ENCODE results near the gene CD40LG.

Gene CD40LG

DNA sequence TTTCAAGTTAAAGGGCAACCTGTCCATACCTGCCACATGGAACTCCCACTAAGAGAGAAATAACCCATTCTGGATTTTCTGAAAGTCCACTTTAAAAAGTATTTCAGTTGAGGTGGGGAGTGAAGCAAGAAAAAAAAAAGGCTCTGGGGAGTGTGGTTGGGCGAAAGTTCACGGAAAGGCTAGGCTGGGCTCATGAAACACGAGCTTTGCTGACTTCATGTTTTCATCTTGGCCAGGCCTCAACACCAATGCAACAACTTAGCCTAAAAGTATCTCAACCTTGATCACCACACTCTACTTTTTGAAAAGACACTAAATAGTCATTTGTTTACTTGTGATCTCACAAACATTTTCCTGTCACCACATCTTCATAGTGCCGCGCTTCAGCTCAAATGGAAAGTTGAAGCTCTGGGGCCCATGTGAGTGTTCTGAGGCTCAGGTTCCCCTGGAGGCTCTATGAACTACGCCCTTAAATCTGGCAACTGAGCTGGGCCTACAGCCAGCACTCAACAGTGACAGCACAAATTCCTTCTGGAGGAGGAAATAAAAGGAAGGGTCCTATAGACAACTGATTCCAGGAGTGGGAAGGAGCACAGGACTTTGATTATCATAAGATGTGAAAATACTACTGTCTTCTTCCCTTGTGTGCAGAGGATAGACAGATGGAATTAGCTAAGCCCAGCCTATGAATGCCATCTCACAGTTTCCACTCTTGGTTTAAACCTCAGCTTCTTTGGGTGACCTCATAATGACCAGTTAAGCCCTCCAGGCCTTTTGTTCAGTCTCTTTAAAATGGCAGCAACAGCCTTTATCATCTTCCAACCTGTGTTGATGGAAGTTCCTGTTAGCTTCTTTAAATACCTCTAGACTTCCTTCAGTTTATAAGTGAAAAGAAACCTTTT lies 5.1 kb downstream of the CD40LG start:
- no peak for DNase-seq (ENCODE audit: low read depth)

DNA sequence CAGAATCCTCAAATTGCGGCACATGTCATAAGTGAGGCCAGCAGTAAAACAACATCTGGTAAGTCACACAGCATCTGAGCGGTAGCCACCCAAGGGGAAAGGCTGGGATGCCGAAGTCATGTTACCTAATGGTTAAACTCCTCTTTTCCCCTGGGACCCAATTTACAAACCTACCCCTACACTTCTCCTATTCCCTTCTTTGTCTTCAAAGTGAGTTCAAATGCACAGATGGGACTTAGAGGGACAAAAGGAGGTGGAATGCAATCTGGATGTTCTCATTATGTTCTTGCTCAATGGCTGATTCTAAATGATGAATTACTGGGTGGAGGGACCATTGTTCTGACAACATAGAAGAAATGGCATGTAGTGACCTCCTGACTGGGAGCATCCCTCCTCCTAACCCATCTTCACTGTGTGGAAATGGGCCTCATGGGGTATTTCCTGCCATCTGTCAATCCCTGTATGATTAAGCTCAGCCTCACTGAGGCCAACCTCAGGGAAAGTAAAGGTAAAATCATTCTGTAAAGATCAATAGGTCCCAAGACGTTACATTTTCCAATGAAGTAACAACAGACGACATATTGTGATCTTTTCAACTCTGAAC lies 8.5 kb downstream of the CD40LG start:
- DNase-seq (ENCODE audit: low read depth): no peak

DNA sequence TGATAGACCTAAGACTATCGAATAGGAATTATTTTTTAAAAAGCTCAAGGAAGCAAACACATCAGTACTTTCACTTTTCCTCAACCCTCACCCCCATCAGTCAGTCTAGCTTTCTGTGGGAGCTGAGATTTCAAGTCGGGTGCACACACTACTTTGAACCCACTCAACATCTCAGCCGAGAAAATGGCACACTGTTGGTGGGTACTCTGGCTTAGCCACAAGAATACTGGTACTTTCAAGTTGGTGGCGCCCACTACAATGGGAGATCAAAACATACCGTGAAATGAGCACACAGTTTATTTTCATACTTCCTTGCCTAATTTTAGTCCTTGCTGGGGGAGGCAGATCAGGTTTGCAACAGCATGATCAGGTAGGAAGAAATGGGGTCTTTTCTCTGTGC lies 10.2 kb downstream of the CD40LG start:
- no peak for DNase-seq (ENCODE audit: low read depth)

DNA sequence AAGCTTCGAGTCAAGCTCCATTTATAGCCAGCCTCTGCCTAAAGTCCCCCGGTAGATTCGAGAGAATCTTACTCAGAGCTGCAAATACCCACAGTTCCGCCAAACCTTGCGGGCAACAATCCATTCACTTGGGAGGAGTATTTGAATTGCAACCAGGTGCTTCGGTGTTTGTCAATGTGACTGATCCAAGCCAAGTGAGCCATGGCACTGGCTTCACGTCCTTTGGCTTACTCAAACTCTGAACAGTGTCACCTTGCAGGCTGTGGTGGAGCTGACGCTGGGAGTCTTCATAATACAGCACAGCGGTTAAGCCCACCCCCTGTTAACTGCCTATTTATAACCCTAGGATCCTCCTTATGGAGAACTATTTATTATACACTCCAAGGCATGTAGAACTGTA lies 11.2 kb downstream of the CD40LG start:
- no peak for DNase-seq (ENCODE audit: low read depth)

DNA sequence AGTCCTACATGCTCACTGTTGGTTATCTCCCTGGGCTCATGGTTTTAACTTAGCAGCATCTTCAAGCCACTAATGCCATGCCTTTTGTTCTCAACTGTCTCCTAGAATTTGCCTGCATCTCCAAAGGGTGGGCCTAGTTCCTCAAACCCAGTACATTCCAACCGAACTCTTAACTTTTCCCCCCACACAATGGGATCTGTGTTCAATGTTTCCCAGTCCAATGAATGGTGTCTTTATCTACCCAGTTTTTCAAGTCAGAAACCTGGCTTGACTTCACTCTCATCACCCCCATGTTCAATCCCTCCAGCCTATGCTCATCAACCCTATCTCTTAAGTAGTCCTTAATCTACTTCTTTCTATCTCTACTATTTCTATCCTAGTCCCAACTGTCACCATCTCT lies 12.9 kb downstream of the CD40LG start:
- DNase-seq (ENCODE audit: low read depth): no peak

DNA sequence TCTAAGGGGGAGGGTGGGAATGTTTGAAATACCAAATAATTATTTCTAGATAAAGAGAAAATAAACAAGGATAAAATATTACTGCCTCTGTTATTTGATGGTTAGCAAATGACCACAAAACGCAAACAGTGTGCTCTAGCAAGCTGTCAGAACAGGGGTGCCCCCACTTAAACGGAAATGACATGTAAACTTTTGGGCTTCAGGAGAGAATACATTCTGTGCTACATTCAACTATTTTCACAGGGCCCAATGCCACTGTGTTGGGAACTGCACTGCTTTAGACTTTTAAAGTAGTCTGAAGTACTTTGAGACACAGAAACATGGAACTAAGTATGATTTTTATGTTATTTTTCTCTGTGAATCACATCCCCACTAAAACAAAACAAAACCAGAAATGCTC lies 14.1 kb downstream of the CD40LG start:
- no peak for DNase-seq (ENCODE audit: low read depth)

DNA sequence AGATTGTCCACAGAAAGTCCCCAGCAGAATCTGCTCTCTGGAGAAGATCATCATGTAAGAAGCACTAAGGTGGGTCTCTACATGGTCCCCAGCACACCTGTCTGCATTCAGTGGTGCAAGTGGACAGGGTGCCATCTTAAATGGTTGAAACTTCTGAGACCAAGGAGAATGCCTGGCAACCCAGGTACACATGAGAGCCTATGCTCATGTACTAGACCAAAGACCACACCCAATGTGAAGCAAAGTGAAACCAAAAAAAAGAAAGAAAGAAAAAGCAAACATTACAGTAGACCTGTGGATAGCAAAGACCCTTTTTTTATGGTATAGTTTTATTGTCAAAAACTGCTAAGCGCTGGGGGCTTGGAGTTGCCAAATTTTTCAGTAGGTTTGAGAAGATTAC lies 15.0 kb downstream of the CD40LG start:
- DNase-seq (ENCODE audit: low read depth): no peak

DNA sequence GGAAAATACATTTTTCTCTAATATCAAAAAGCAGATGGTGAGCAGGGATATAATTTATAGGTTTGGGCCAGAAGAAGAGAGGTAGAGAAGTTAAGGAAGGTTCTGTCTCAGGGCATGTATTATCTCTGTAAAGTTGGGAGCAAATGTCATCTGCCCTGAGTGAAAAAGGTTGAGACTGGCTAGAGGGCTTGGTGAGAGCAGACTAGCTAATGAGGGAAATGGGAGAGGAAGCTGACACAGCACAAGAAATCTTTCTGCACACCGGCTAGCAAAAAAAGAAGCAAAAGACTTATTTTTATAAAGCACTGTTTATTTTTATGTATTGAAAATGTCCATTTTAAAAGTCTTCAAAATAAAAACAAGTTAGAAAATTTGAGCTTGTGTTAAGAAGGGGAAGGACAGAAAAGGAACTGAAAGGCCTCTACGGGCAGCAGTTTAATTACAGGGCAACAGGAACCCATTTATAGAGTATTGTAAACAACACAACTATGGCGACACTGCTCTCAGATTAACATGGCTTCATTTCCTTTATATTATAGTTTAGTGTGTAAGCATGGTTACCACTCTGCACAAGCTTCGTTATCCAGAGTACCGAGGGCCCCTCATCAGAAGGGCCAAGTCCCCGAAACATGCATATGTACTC lies 17.4 kb downstream of the CD40LG start:
- no peak for DNase-seq (ENCODE audit: low read depth)

DNA sequence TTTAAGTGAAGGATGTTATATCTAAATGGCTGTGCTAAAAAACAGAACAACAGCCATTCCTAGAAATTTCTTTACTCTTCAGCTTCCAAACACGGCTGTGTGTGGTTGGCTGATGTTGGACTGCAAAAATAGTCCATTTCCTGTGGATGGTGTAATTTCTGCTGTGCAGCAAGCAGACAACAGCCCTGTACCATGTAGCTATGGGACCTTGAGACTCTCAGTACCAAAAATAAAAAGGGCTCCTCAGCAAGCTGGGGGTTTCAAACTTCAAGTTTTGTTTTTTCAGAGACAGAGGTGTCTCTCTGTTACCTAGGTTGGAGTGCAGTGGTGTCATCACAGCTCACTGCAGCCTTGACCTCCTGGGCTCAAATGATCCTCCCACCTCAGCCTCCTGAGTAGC lies 18.1 kb downstream of the CD40LG start:
- DNase-seq (ENCODE audit: low read depth): no peak

DNA sequence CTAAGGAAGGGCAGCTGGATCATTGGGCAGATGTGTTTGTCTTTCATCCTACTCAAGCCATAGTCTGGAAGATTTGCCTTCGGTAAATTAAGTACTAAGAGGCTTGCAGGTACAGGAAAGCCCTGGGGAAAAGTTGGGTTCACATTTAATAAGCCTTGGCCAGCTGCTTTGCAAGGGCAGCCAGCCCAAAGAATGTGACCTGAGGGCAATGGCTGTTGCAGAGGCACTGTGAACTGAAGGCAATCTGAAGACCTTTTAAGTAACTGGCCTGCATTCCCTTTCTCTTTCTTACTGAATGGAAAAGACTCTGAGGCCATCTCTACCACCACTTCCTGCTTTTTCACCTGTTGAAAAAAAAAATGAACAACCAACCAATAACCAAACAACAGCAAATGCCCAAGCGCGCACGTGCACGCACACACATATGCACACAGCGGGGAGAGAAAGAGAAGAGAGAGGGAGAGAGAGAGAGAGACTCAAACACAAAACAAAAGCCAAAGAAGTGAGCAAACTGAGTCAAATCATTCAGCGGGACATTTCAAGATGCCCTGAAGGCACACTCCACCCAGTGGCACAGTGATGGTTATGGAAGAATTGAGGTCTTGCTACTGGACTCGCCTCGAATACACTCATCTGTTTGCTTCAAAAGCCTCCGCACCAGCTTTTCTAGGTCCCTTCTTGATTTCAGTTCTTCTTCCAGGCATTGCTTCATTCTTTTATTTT lies 19.6 kb downstream of the CD40LG start:
- no peak for DNase-seq (ENCODE audit: low read depth)

DNA sequence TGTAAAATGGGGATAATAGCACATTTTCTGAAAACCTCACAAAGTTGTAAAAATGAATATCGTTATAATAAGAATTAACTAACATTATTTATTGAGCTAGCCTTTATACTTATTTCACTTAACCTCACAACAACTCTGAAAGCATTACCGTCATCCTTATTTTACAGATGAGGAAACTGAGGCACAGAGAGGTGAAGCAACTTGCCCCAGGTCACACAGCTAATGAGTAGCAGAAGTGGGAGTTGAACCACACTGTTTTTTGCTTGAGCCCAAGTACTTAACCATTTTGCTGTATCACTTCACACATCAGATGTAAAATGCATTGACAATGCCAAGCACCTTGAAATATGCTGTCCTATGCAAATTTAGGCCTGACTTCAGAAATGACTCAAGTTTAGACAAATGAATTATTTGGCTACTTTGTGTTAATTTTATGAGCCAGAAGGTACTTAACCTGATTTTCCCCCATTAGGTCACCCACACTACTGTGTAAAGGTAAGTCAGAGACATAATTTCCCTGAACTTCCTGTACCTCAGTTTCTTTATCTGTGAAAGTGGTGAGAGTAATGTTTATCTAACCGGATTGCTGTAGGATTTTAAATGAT lies 23.1 kb downstream of the CD40LG start:
- no peak for DNase-seq (ENCODE audit: low read depth)

DNA sequence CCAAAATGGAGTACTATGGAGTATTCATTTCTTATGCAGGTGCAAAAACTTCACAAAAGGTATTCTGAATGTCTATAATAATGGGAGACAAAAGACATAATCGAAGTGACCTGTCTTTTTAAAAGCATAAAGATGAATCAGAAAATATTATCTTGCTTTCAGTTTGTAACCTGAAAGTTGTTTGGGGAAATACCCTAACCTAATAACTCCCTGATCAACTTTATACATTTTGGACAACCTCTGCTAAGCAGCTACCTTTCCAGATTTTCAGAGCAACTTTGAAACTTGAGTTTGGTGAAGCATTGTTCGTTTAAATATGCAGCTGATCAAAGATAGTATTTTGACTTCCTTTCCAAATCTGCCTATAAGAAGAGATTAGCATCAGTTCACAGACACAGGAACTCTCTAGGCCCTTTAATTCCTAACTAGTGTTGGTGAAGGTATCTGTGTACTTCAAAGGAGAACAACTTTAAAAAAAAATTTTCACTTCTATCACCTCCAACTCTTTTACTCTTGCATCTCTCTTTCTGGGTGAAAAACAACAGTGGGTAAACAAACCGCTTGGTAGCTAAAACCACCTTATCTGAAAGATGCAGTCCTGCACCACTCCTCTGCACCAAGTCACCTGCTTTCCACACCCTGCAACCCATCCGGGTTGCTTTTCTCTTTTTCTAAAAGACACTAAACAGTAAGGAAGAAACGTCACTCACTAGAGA lies 26.5 kb downstream of the CD40LG start:
- no peak for DNase-seq (ENCODE audit: low read depth)

DNA sequence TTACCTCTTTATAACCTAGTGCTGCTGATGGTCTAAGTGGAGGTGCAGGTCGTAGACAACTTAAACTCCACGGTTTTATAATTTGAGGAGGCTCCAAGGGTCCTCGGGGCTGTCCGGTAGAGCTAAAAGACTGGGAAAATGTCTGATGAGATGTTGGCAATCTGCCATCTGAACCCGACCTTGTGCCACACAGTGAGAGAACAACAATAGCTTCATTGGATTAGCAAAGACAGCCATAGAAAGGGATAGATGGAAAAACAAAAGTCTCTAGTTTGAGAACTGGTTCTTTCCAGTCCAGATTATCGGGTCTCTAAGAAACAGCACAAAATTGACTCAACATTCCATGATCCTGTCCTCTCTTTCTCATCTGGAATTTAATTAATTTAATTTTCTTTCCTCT lies 31.6 kb downstream of the CD40LG start:
- no peak for DNase-seq (ENCODE audit: low read depth)

DNA sequence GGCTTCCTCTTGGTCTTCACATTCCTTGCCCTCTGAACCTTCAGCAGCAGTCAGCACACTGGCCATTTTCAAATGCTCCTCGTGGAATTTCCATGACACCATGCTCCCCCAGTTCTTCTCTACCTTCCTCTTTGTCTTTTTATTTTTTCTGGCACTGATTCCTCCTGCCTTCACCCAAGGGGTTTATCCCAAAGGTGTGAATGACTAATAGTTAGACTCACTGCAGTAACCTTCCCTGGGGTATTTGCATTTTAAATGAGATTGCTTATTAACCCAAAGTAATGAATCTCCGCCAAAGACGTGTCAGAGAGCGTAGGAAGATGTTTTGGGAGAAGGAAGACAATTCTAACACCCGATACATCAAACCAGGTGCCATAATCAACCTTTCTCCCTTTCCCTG lies 36.2 kb downstream of the CD40LG start:
- DNase-seq (ENCODE audit: low read depth): no peak

DNA sequence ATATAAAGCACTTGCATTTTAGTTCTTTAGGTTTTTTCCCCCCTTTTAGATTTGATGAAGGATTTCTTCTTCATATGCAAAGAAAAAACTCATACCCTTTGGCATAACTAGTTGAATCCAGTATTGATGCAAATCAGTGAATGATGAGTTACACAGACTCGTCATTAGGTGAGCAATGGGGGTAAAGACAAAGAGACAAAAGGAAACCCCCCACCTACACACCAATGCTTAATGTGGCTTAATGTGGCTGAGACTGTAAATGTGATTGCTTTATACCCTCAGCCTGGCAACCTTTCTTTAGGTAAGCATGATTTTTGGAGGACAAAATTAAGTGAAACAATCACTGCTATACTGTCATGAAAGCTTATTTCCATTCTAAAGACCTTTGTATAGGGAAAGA lies 39.5 kb downstream of the CD40LG start:
- DNase-seq (ENCODE audit: low read depth): no peak

DNA sequence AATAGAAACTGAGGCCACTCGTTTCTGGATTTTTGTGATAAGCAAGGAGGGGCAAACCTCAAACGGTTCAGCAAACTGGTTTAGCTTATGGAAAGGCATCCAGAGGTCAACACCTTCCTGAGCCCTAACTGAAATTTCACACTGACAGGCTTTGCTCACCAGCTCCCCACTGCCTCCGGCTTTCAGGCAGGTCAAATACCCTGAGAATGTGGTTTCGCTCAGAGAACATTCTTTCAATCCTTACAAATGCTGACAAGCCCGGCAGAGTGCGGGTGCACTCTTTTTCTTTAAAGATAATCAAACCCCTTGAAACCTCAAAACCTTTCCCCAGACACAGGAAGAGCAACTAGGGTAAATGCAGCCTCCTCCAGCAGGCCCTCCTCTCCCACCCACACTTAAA lies 41.5 kb downstream of the CD40LG start:
- no peak for DNase-seq (ENCODE audit: low read depth)

DNA sequence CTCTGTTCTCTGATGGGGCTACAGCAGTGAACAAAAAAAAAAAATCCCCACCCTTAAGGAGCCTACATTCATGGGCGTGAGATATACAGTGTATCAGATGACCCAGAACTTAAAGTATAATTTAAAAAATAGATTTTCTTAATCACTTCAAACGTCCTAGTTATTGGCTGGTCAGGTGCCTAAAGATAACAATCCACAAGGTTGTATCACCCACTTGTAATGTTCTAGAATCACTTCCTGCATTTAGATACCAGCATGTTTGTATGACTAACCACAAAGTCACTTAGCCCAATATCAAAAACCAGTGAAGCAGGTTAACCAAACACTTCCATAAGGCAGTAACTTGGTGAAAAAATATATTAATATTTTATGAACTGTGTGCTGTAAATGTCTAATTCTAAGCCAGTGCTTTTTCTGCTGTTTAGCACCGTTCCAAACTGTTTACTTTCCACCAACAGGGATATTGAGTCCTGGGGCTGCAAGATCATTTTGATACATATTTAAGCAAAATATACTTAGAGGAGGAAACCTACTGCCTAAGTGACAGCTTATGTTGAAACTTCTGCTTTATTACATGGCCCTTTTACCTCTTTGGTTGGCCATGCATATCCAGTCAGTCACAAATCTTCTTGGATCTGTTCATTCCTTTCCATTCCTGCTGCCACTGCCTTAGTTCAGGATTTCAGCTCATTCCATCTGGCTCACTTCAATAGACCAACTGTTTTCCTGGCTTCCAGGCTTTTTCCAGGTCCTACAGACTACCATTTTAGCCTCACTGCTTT lies 43.3 kb downstream of the CD40LG start:
- no peak for DNase-seq (ENCODE audit: low read depth)

DNA sequence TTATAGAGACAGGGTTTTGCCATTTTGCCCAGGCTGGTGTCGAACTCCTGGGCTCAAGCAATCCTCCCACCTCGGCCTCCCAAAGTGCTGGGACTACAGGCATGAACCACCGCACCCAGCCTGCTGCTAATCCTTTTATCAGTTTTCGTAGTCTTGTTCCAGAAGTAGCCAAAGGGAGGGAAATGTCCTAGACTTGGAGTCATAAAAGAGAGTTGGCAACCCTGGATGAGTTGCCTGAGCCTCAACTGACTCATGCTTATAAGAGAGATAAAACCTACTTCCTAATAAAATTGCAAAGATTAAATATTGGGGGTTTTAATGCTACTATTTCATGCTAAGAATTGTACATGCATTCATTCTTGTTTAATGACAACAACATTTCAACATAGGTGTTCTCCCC lies 44.3 kb downstream of the CD40LG start:
- no peak for DNase-seq (ENCODE audit: low read depth)

DNA sequence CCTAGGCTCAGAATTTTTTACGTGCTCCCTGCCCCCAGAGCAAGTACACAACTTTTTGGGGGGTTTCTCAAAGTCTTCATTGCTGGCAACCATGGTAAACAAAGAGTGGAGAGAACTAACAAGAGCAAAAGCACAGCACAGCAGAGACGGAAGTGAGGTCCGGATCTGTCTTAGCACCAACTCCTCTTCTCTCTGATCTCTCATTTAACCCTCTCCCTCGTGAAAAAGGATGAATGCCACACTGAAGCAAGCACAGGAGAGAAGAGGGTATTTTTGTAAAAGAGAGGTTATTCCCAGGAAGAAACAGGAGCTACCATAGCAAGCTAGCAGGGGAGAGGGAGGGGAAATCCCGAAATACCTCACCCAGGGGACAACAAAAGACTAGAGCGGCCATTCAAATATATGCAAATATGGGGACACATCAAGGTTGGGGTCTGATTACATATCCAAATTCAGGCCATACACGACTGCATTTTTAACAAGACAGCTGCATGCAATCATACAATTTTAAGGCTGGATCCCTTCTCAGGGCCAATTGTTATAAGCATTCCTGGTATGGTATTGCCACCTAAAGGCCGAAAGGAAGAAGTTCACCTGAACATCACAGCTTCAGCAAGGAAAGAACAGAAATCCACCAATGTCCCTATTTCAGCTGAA lies 46.6 kb downstream of the CD40LG start:
- no peak for DNase-seq (ENCODE audit: low read depth)

DNA sequence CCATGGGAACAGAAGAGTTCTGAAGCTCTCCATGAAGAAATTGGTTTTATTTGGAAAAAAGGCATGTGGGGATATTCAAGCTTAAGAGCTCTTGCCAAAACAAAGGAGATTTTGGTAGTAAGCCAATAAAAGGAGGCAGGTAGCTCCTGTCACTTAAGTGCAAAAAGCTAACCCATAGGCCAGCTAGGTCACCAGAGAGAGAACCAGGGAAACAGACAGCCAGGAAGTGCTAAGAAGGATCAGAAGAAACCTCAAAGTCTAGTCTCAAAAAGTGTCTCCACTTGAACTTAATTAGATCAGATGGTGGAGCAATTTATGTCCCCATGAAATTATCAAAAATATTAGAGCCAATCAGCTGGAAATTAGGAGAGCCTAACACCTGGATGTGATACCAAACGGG lies 49.2 kb downstream of the CD40LG start:
- DNase-seq (ENCODE audit: low read depth): no peak
